Fibroblast of upper back skin (primary cell): ENCODE measurements around the gene CENPK.
"Not testable (repeated sequence)": the region's sequence is repeated elsewhere in the genome, so short reads cannot be mapped to it uniquely, and the experiment has no call there.

ENCODE experiments used
- DNase-seq: peaks from one replicate; pipeline ENCODE4 v3.0.0-alpha.2; 2013

CENPK gene

GRCh38 chr5:65562731-65563701 is at the start of gene CENPK, which contains the start of gene PPWD1:
Gene CENPK, minus strand, starts transcription at chr5:65563168. Its CDS starts 8,261 bp downstream, at chr5:65554907.
Gene PPWD1, plus strand, starts transcription at chr5:65563296. Its CDS starts 15 bp downstream, at chr5:65563311.
- peak; percentile 94 for DNase-seq

DNA sequence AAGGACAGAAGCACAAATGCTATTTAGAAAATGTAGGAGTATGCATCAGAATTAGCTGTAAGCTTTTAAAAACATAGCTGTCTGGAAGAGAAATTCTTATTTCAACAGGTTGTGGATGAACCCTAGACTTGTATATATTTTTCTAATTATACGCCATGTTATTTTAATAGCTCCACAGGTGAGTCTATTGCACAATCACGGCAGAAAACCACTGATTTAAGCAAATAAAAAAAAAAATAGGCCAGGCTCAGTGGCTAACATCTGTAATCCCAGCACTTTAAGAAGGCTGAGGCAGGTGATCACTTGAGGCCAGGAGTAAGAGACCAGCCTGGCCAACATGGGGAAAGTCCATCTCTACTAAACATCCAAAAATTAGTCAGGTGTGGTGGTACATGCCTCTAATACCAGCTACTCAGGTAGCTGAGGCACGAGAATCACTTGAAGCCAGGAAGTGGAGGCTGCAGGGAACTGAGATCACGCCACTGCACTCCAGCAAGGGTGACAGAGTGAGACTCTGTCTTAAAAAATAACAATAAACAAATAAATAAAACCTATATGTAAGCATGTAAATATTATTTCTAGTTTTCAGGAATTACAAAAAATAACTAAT is 49.4 kb upstream of the CENPK start:
- no peak for DNase-seq

GRCh38 chr5:65611524-65611923 is 48.6 kb upstream of the CENPK start:
- DNase-seq, result no peak

GRCh38 chr5:65601761-65602160 is 38.8 kb upstream of the CENPK start:
- not testable (repeated sequence) for DNase-seq

- no peak for DNase-seq
Measured at GRCh38 chr5:65588694-65589093, 25.7 kb upstream of the CENPK start.

DNA sequence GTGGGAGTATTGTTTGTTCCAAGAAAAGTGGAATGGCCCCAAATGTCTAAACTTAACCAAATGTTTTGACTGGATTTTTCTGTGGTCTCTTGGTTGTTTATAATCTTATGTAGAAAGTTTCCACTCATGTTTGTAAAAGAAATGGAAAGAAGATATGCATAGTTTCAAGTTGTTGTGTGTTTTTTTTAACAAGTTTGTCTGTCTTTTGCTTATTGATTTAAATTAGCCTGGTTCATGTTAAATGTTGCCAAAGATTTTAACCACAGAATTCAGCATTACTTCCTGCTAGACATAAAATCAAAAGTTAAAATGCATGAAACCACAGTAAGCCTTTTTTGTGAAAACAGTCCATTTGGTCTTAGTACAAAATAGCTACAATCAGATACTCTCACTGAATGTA is 14.2 kb upstream of the CENPK start:
- DNase-seq, result no peak

GRCh38 chr5:65570598-65571226 is 7.7 kb upstream of the CENPK start:
- no peak for DNase-seq

- DNase-seq, result no peak
Measured at GRCh38 chr5:65566505-65566904, 3.5 kb upstream of the CENPK start.

DNA sequence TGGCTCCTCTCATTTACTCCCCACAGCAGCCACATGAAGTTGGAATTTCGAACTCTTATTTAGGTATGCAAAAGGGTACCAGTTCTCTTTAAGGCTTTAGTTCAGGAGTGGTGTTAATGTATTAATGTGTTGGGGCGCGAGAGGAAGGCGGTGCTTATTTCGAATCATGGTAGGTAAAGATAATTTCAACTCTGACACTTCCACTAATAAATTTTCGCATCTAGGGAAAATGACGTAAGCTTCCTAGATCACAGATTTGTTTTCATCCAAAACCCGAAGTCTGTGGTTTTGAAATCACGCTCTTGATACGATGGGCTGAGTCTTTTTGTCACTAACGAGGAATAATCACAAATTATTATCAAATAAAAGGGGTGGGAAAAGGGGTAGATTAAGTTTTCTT is 809 bp upstream of the CENPK start:
- no peak for DNase-seq

DNA sequence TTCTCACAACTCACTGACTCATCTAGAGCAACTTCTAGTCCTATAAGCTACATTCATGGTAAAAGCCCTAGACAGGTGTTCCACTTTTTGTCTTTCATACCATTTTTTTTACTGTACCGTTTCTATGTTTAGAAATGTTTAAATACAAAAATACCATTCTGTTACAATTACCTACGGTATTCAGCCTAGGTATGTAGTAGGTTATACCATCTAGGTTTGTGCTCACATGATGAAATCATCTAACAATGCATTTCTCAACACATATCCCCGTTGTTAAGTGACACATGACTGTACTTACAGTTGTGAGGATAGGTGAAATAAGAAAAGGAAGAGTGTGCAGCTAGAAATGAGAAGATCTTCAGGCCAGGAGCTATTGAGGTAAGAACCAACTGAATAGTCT is 6.2 kb downstream of the CENPK start:
- DNase-seq, result no peak

DNA sequence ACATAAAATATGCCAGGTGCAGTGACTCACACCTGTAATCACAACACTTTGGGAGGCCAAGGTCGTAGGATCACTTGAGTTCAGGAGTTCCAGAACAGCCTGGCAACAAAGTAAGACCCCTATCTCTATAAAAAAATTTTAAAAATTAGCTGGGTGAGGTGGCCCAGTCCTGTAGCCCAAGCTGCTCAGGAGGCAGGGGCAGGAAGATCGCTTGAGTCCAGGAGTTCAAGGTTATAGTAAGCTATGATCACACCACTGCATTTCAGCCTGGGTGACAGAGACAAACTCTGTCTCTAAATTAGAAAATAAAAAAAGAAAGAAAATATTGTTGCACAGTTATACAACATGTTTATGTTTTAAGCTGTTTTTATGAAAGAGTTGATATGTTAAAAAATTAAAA is 6.8 kb downstream of the CENPK start:
- DNase-seq, result no peak

GRCh38 chr5:65555287-65555686 is 7.7 kb downstream of the CENPK start:
- no peak for DNase-seq

DNA sequence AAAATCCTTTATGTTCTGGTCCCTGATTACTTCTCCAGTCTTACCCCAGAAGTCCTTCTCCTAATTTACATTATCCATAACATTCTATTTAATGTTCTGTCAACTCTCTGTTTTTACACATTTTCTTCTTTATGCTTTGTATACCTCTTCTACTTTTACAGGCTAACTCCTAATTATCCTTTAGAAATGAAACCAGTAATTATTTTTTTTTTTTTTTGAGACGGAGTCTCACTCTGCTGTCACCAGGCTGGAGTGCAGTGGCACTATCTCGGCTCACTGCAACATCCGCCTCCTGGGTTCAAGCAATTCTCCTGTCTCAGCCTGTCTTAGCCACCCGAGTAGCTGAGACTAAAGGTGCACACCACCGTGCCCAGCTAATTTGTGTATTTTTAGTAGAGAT is 9.0 kb downstream of the CENPK start:
- no peak for DNase-seq

GRCh38 chr5:65548281-65548680 is 14.7 kb downstream of the CENPK start:
- DNase-seq, result no peak

DNA sequence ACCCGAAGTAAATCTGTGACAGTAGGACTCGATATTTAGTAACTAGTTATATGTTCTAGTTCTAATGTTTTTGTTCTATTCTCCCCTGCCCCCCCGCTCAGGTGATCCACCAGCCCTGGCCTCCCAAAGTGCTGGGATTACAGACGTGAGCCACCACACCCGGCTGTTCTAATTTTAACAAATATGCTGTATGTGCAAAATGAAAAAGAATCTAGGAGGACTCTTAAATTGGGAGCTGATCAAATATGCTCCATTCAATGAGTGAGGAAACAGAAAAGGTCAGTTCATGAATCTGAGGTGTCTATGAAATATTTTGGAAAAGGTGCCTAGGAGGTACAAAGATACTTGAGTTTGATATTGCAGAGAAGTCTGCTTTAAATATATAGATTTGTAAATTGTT is 16.8 kb downstream of the CENPK start:
- no peak for DNase-seq

GRCh38 chr5:65544473-65544872 is 18.5 kb downstream of the CENPK start:
- no peak for DNase-seq

DNA sequence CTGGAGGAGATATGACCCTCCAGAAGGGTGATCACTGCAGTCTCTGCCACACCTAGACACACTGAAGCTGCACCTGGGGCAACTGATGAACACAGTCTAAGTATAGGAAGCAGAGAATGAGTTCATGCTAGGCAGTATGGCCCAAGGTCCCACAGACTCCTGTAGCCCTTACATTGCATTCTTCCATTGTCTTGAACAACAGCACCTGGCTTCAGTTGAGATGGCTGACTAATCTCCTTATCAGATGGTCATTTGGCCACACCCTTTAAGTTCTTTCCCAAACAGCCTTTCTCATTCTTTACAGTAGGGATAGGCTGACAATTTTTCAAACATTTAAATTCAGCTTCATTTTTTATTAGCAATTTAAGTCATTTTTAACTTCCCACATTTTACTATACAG is 23.1 kb downstream of the CENPK start:
- no peak for DNase-seq

- DNase-seq, result peak; percentile 9
Measured at GRCh38 chr5:65535529-65535987, 27.4 kb downstream of the CENPK start.

DNA sequence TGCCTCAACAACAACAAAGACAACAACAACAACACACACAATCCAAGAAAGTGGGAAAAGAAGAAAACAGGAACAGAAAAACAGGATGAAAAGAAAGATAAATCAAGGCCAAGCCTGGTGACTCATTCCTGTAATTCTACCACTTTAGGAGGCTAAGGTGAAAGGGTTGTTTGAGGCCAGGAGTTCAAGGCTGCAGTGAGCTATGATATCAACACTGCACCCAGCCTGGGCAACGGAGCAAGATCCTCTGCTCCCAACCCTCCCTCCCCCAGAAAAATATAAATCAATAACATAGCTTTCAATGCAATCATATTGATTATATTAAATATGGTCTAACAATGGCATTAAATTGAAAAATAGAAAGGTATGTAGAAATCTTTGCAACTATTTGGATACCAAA is 32.1 kb downstream of the CENPK start:
- no peak for DNase-seq

- no peak for DNase-seq
Measured at GRCh38 chr5:65525726-65526125, 37.2 kb downstream of the CENPK start.

GRCh38 chr5:65512170-65512937 is 50.6 kb downstream of the CENPK start:
- DNase-seq, result no peak

- DNase-seq, result no peak
Measured at GRCh38 chr5:65508978-65509377, 54.0 kb downstream of the CENPK start.

GRCh38 chr5:65506961-65507360 is 56.0 kb downstream of the CENPK start:
- peak; percentile 73 for DNase-seq
